Natural killer cell (primary cell): ENCODE data around the gene DEXI. TPM values are rescaled to one million over a fixed set of nuclear protein-coding genes. Genes with fewer than 3 reads are reported as not detected.

ENCODE experiments used
- ATAC-seq, 3 donors: fragments of 150-1000 bp in 2 of 3; fragments of 200-7000 bp in 1 of 3; cut with Tn5 transposase; 1 replicate in 1 of 3; 2 replicates in 2 of 3; pipeline ENCODE4 v1.10.0; 2021; ENCODE audit warnings: mild to moderate bottlenecking in 2 of 3, moderate library complexity in 2 of 3
- DNase-seq, 2 donors: peaks; one replicate each; pipeline versions ENCODE4 v3.0.0 to v3.0.0-alpha.2; 2013 to 2021; ENCODE audit warnings: mixed read lengths in 1 of 2
- H3K27ac ChIP-seq: one replicate; pipeline ENCODE4 v1.5.1; 2013; ENCODE audit warnings: mild to moderate bottlenecking, low read length
- H3K27me3 ChIP-seq: one replicate; pipeline ENCODE4 v1.6.1; 2013; ENCODE audit warnings: low read length; ENCODE audit not compliant: control insufficient read depth, insufficient read depth
- H3K36me3 ChIP-seq: one replicate; pipeline ENCODE4 v1.6.1; 2013; ENCODE audit warnings: low read length; ENCODE audit not compliant: control insufficient read depth, insufficient read depth
- H3K4me1 ChIP-seq: one replicate; pipeline ENCODE4 v1.6.1; 2013; ENCODE audit warnings: low read length; ENCODE audit not compliant: control insufficient read depth, insufficient read depth
- H3K4me3 ChIP-seq: one replicate; pipeline ENCODE4 v1.5.1; 2013; ENCODE audit warnings: low read length
- H3K9me3 ChIP-seq: one replicate; pipeline ENCODE4 v1.6.1; 2013; ENCODE audit warnings: low read length; ENCODE audit not compliant: control insufficient read depth, insufficient read depth
- H3K27ac Mint-ChIP-seq, 2 donors: one replicate each; pipeline ENCODE4 v1.8.0; 2022; ENCODE audit warnings: mild to moderate bottlenecking in 2 of 2, mixed read lengths in 2 of 2, moderate library complexity in 1 of 2
- H3K27me3 Mint-ChIP-seq, 2 donors: one replicate each; pipeline ENCODE4 v1.8.0; 2022; ENCODE audit warnings: low read depth in 2 of 2, mixed read lengths in 2 of 2
- H3K36me3 Mint-ChIP-seq: one replicate; pipeline ENCODE4 v1.8.0; 2022; ENCODE audit warnings: mixed read lengths
- H3K4me1 Mint-ChIP-seq, 2 donors: one replicate each; pipeline ENCODE4 v1.8.0; 2022; ENCODE audit warnings: mixed read lengths in 2 of 2
- H3K4me3 Mint-ChIP-seq: one replicate; pipeline ENCODE4 v1.8.0; 2022; ENCODE audit warnings: mild to moderate bottlenecking, moderate library complexity, mixed read lengths
- H3K9me3 Mint-ChIP-seq, 2 donors: one replicate each; pipeline ENCODE4 v1.8.0; 2022; ENCODE audit warnings: mixed read lengths in 2 of 2
- WGBS: methylation state at CpG from one replicate; pipeline ENCODE4 v1.1.7; 2013; ENCODE audit warnings: missing lambda C conversion rate; ENCODE audit not compliant: insufficient coverage; 5-methylcytosine and 5-hydroxymethylcytosine counted together
- intact Hi-C: fragments of 100-400 bp; cut with micrococcal nuclease; formaldehyde crosslinking; loops from one replicate; pipeline ENCODE4 v1.14.2; 2022
- total RNA-seq, 4 donors: library from RNA; stranded (reverse); fragments of 120-200 nt in 1 of 4; gene quantifications; one replicate each; pipeline versions ENCODE4 v1.2.3 to v1.2.4, GENCODE V29; 2013 to 2022
- TF ChIP-seq, protein P1 (sequence below): fragments of 200-600 bp; IDR thresholded peaks from one replicate; pipeline ENCODE4 v1.8.0; 2022; ENCODE audit warnings: antibody characterized with exemption

The DEXI gene
- total RNA-seq, 3 donors from 2014 or later (not counting 1 experiment from before 2014, with no cell fraction given): 8.7 to 15.2 (median 14.4) TPM

DNA sequence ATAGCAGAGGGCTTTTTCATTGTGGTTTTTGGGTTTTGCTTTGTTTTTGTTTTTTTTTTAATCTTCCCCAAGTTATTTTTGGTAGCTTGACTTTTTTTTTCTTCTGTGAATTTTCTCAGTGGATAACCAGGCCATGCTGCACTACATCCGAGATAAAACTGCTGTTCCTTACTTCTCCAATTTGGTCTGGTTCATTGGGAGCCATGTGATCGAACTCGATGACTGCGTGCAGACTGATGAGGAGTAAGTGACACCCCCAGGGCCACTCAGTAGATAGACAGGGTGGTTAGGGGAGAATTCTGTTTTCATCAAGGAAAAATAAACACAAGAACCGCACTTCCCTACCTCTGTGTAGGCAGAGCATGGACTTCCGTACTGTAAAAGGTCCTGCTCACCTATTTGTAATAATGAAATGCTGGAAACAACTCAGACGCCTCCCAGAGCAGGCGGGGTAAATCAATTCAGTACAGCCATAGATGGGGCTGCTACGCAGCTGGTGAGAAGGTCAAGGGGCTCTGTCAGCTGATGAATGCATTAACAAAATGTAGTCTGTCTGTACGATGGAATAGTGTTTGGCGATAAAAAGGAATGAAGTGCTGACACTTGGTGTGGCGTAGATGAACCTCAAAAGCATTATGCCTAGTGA, 30.7 kb upstream of the DEXI start:
- Mint-ChIP-seq H3K36me3 (no peaks in the 10 kb centered on the region), H3K27me3 (no peaks in the 10 kb centered on the region), H3K27ac (no peak overlapping the region), H3K4me1 (no peaks in the 10 kb centered on the region), H3K9me3 (no peaks in the 10 kb centered on the region), H3K4me3 (no peak overlapping the region)
- Histone ChIP-seq H3K36me3 (peaks cover 29% of the 10 kb centered on the region), H3K27ac (no peak overlapping the region), H3K27me3 (no peaks in the 10 kb centered on the region), H3K4me3 (no peak overlapping the region), H3K9me3 (no peaks in the 10 kb centered on the region), H3K4me1 (no peaks in the 10 kb centered on the region)
- DNase-seq (no peak), ATAC-seq (no peak)
- WGBS: 91% methylated on average over 12 of the region's 12 CpGs
- intact Hi-C loops: loop anchor here (2.0 kb wide), 1 partner anchor 384 kb away; no protein-coding TSS in a partner anchor
- TF ChIP-seq, protein P1, sequence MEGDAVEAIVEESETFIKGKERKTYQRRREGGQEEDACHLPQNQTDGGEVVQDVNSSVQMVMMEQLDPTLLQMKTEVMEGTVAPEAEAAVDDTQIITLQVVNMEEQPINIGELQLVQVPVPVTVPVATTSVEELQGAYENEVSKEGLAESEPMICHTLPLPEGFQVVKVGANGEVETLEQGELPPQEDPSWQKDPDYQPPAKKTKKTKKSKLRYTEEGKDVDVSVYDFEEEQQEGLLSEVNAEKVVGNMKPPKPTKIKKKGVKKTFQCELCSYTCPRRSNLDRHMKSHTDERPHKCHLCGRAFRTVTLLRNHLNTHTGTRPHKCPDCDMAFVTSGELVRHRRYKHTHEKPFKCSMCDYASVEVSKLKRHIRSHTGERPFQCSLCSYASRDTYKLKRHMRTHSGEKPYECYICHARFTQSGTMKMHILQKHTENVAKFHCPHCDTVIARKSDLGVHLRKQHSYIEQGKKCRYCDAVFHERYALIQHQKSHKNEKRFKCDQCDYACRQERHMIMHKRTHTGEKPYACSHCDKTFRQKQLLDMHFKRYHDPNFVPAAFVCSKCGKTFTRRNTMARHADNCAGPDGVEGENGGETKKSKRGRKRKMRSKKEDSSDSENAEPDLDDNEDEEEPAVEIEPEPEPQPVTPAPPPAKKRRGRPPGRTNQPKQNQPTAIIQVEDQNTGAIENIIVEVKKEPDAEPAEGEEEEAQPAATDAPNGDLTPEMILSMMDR: no peak

- ATAC-seq (no peak), DNase-seq (no peak)
- intact Hi-C loops: loop anchor here (2.0 kb wide), 1 partner anchor 385 kb away; no protein-coding TSS in a partner anchor
- Mint-ChIP-seq H3K9me3 (no peaks in the 10 kb centered on the region), H3K27me3 (no peaks in the 10 kb centered on the region), H3K4me1 (no peaks in the 10 kb centered on the region), H3K36me3 (no peaks in the 10 kb centered on the region), H3K27ac (no peak overlapping the region), H3K4me3 (no peak overlapping the region)
- TF ChIP-seq, protein P1: no peak
- Histone ChIP-seq H3K36me3 (peaks cover 26% of the 10 kb centered on the region), H3K4me1 (no peaks in the 10 kb centered on the region), H3K27me3 (no peaks in the 10 kb centered on the region), H3K9me3 (no peaks in the 10 kb centered on the region), H3K27ac (no peak overlapping the region), H3K4me3 (no peak overlapping the region)
- WGBS: 76% methylated on average over 4 of the region's 4 CpGs
These were observed 30.0 kb upstream of the DEXI start for GRCh38 chr16:10972108-10972818.

DNA sequence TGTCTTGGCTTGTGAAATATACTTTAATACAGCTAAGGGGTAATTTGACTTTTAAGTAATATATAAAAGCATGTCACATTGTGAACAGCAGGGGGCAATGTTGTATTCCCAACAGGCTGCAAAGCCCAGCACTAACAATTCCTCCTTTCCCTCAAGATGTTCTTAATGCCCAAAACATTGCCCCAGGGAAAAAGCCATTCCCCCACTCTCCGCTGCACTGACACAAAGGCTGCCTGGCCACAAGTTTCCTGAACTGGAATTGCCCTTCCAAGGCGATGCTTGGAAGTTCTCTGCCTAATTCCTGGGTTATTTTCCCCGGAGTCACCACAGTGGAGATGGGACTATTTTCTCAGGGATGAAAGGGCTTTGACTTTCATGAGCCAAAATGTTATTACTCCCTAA, 29.3 kb upstream of the DEXI start:
- intact Hi-C loops: loop anchor here (1.0 kb wide), 1 partner anchor 286 kb away; no protein-coding TSS in a partner anchor
- Mint-ChIP-seq H3K36me3 (no peaks in the 10 kb centered on the region), H3K4me3 (no peak overlapping the region), H3K9me3 (no peaks in the 10 kb centered on the region), H3K27me3 (no peaks in the 10 kb centered on the region), H3K27ac (no peak overlapping the region), H3K4me1 (no peaks in the 10 kb centered on the region)
- H3K36me3 ChIP-seq: peaks cover 28% of the 10 kb centered on the region
- no peaks in the 10 kb centered on the region for H3K4me1 ChIP-seq
- no peak overlapping the region for H3K4me3 ChIP-seq
- no peak overlapping the region for H3K27ac ChIP-seq
- H3K27me3 ChIP-seq: no peaks in the 10 kb centered on the region
- WGBS: 81% methylated on average over 3 of the region's 3 CpGs
- ATAC-seq (peak; percentile 46 to 57 (median 53)), DNase-seq (peak in 1 of 2 donors; percentile 80)
- H3K9me3 ChIP-seq: no peaks in the 10 kb centered on the region
- TF ChIP-seq, protein P1: peak; percentile 83
